ENCODE measurements around the gene TBL1X. TPM values are rescaled to one million over a fixed set of nuclear protein-coding genes. Genes with fewer than 3 reads are reported as not detected.

The TBL1X gene
- total RNA-seq, 1 experiment from 2014 or later = 31.9 TPM

GRCh38 chrX:9532349-9532748 lies 67.5 kb downstream of the TBL1X start:
- Histone ChIP-seq H3K4me2 (ENCODE audit: low read length) (no peak overlapping the region), H2AFZ (ENCODE audit: low read length) (no peak overlapping the region), H3K9me3 (ENCODE audit: low read length) (no peaks in the 10 kb centered on the region), H3K4me3 (ENCODE audit: low read length) (no peak overlapping the region), H4K20me1 (ENCODE audit: low read length) (peaks cover 9% of the 10 kb centered on the region; the same call in 1 of the 2 replicates), H3K27ac (ENCODE audit: low read length) (no peak overlapping the region), H3K9ac (ENCODE audit: low read length) (no peak overlapping the region), H3K36me3 (ENCODE audit: low read depth, low read length) (no peaks in the 10 kb centered on the region; the same call in 1 of the 2 replicates), H3K27me3 (ENCODE audit: low read length) (no peaks in the 10 kb centered on the region), H3K4me1 (ENCODE audit: insufficient read depth, low read length) (no peaks in the 10 kb centered on the region), H3F3A (ENCODE audit: low read length, unreplicated experiment) (no peaks in the 10 kb centered on the region), H3K9me2 (replicated peaks; ENCODE audit: low read length) (no peaks in the 10 kb centered on the region), H3K79me2 (ENCODE audit: low read length) (peaks cover 83% of the 10 kb centered on the region)
- POLR2A ChIA-PET (ENCODE audit: unreplicated experiment) = no interaction called here
- DNase-seq (no peak), ATAC-seq (no peak)
- intact Hi-C loops (cut with micrococcal nuclease) = no loop called here
- BruUV-seq (replicated peaks) = no TSS peak
- CTCF ChIA-PET = no interaction called here
- TF ChIP-seq EZH2phosphoT487 (IDR thresholded peaks at IDR 0.05; ENCODE audit: borderline replicate concordance, low read length) (no peak), EZH2 (IDR thresholded peaks at IDR 0.05; ENCODE audit: low read length, unreplicated experiment) (no peak), CTCF (conservative IDR thresholded peaks at IDR 0.05; ENCODE audit: low read depth, low read length) (no peak)

GRCh38 chrX:9533611-9534010 lies 68.8 kb downstream of the TBL1X start:
- no peaks in the 10 kb centered on the region for H3K9me2 ChIP-seq (replicated peaks; ENCODE audit: low read length)
- no peak overlapping the region for H3K27ac ChIP-seq (ENCODE audit: low read length)
- BruUV-seq (replicated peaks) = no TSS peak
- ChIA-PET CTCF (no interaction called here), POLR2A (ENCODE audit: unreplicated experiment) (no interaction called here)
- no peaks in the 10 kb centered on the region for H3K4me1 ChIP-seq (ENCODE audit: insufficient read depth, low read length)
- no peak overlapping the region for H3K9ac ChIP-seq (ENCODE audit: low read length)
- no peak for ATAC-seq
- no peaks in the 10 kb centered on the region for H3F3A ChIP-seq (ENCODE audit: low read length, unreplicated experiment)
- no peaks in the 10 kb centered on the region for H3K9me3 ChIP-seq (ENCODE audit: low read length)
- peaks cover 85% of the 10 kb centered on the region for H3K79me2 ChIP-seq (ENCODE audit: low read length)
- DNase-seq = no peak
- no peak overlapping the region for H2AFZ ChIP-seq (ENCODE audit: low read length)
- H3K4me3 ChIP-seq (ENCODE audit: low read length) = no peak overlapping the region
- H4K20me1 ChIP-seq (ENCODE audit: low read length) = peaks cover 9% of the 10 kb centered on the region; the same call in 1 of the 2 replicates
- H3K4me2 ChIP-seq (ENCODE audit: low read length) = no peak overlapping the region
- no peaks in the 10 kb centered on the region; the same call in 1 of the 2 replicates for H3K36me3 ChIP-seq (ENCODE audit: low read depth, low read length)
- H3K27me3 ChIP-seq (ENCODE audit: low read length) = no peaks in the 10 kb centered on the region
- intact Hi-C loops (cut with micrococcal nuclease) = no loop called here
- no peak for TF ChIP-seq EZH2phosphoT487 (IDR thresholded peaks at IDR 0.05; ENCODE audit: borderline replicate concordance, low read length)
- TF ChIP-seq CTCF (conservative IDR thresholded peaks at IDR 0.05; ENCODE audit: low read depth, low read length) = no peak
- TF ChIP-seq EZH2 (IDR thresholded peaks at IDR 0.05; ENCODE audit: low read length, unreplicated experiment) = no peak

GRCh38 chrX:9534686-9535085 lies 69.8 kb downstream of the TBL1X start:
- ATAC-seq = no peak
- no peaks in the 10 kb centered on the region for H3K9me3 ChIP-seq (ENCODE audit: low read length)
- no peak for TF ChIP-seq EZH2 (IDR thresholded peaks at IDR 0.05; ENCODE audit: low read length, unreplicated experiment)
- H3K27ac ChIP-seq (ENCODE audit: low read length) = no peak overlapping the region
- no peak overlapping the region for H2AFZ ChIP-seq (ENCODE audit: low read length)
- no peaks in the 10 kb centered on the region; the same call in 1 of the 2 replicates for H3K36me3 ChIP-seq (ENCODE audit: low read depth, low read length)
- H3K9ac ChIP-seq (ENCODE audit: low read length) = no peak overlapping the region
- no peak for DNase-seq
- H3F3A ChIP-seq (ENCODE audit: low read length, unreplicated experiment) = no peaks in the 10 kb centered on the region
- intact Hi-C loops (cut with micrococcal nuclease) = no loop called here
- CTCF ChIA-PET = no interaction called here
- H3K9me2 ChIP-seq (replicated peaks; ENCODE audit: low read length) = no peaks in the 10 kb centered on the region
- H3K4me2 ChIP-seq (ENCODE audit: low read length) = no peak overlapping the region
- no peaks in the 10 kb centered on the region for H3K27me3 ChIP-seq (ENCODE audit: low read length)
- H4K20me1 ChIP-seq (ENCODE audit: low read length) = peaks cover 4% of the 10 kb centered on the region; the same call in 1 of the 2 replicates
- peaks cover 78% of the 10 kb centered on the region for H3K79me2 ChIP-seq (ENCODE audit: low read length)
- H3K4me1 ChIP-seq (ENCODE audit: insufficient read depth, low read length) = no peaks in the 10 kb centered on the region
- no peak overlapping the region for H3K4me3 ChIP-seq (ENCODE audit: low read length)
- BruUV-seq (replicated peaks) = no TSS peak
- POLR2A ChIA-PET (ENCODE audit: unreplicated experiment) = no interaction called here
